GM03348 (cell line): ENCODE measurements around the gene TGFBR3.

Source experiments
- DNase-seq: peaks from one replicate; pipeline ENCODE4 v3.0.0; 2012; ENCODE audit warnings: low spot score

Gene TGFBR3

GRCh38 chr1:91799159-91799558, 86.8 kb downstream of the TGFBR3 start:
- DNase-seq: no peak

DNA sequence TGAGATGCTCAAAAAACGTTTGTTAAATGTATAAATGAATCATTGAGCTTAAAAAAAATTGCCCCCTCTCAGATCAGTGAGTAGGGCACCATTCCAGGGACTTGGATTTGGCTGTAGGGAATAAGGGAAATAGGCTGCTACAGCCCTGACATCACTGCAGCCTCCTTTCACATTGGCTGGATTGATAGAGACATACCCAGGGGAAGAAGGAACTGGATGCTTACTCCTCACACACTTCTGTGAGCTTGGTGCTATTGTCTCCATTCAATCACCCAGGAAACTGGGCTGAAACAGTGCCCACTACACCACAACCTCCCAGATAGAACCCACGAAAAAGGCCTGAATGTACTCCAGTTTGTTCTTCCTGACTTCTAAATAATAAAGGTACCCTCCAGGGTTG, 87.2 kb downstream of the TGFBR3 start:
- no peak for DNase-seq

- DNase-seq: no peak
Observed at GRCh38 chr1:91798241-91798648, 87.7 kb downstream of the TGFBR3 start.

DNA sequence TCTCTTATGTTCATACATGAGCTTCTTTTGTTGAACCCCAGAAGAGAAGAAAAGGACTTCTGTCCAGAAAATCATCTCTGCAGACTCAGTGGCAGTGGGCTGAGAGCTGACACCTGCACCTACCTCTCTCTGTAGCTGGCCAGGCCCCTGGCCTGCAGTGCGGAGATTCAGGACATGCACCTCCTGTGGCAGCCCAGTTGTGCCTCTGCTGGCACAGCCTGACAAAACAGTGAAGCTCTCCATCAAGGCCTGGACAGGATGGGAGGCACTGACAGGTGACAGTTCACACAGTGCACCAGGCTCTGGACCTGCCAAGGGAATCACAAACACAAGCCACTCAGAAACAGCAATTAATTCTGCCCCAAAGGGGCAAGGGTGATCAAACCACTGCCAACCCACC, 88.8 kb downstream of the TGFBR3 start:
- DNase-seq: no peak

GRCh38 chr1:91796390-91796654, 89.6 kb downstream of the TGFBR3 start:
- no peak for DNase-seq

DNA sequence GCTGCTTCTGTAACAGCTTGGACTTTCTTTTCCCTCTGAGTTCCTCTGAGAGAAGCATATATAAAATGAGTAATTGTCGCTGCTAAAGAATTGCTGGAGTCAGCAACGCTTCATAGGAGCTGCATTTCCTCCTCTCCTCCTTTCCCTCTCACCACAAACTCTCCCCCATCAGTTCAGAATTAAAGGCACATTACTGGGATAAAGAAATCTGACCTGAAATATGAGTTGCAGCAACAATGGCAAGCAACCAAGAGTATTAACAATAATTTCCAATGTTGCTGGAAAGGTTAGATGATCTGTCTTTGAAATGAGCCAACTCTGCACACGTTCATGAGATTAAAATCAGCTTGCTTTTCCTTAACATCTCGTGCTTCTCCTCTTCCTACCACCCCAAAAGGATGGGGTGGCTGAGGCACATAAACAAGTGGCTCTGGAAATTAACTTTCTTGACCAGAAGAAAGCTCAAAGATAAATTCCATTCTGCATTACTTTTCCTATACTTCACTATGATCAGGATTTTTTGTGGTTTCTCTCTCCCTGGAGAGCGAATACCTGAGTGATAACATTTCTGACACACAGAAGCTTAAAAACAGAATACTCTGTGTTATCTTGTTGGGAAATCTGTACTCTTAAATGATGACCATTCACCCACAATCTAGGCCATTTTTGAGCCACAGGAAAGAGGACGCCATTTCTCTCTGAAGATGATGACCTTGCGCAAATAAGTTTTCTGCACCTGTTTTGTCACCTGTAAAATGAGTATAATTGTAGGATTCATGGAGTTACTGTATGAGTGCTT, 90.2 kb downstream of the TGFBR3 start:
- peak; percentile 59 for DNase-seq

DNA sequence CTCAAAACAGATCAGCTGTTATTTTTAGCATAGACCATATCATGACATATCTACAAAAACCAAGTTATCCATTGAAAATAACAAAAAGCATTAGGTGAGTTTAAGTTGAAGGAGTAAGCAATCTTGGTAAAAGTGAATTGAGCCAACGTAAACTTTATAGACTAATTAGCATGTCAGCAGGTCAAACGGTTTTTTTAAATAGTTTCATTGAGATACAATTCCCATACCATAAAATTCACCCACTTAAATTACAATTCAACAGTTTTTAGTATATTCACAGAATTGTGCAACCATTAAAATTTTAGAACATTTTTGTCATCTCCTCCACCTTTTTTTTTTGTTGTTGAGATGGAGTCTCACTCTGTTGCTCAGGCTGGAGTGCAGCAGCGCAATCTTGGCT, 92.1 kb downstream of the TGFBR3 start:
- DNase-seq: no peak

DNA sequence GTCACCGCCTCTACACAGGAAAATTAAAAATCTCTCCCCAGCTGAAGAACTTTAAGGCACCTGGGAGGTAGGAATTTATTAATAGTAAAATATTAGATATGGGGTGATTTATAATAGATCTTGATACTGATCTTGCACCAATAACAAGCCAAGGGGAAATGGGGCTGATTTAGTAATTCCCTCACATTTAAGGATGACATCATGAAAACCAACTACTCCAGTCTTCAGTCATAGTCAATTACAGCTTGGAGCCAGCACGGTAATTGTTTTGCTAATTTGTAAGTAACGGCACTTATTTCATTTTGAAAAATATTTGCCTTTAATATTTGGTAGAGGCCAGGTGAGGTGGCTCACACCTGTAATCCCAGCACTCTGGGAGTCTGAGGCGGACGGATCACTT, 92.8 kb downstream of the TGFBR3 start:
- no peak for DNase-seq

- DNase-seq: no peak
Observed at GRCh38 chr1:91792489-91793071, 93.4 kb downstream of the TGFBR3 start.

DNA sequence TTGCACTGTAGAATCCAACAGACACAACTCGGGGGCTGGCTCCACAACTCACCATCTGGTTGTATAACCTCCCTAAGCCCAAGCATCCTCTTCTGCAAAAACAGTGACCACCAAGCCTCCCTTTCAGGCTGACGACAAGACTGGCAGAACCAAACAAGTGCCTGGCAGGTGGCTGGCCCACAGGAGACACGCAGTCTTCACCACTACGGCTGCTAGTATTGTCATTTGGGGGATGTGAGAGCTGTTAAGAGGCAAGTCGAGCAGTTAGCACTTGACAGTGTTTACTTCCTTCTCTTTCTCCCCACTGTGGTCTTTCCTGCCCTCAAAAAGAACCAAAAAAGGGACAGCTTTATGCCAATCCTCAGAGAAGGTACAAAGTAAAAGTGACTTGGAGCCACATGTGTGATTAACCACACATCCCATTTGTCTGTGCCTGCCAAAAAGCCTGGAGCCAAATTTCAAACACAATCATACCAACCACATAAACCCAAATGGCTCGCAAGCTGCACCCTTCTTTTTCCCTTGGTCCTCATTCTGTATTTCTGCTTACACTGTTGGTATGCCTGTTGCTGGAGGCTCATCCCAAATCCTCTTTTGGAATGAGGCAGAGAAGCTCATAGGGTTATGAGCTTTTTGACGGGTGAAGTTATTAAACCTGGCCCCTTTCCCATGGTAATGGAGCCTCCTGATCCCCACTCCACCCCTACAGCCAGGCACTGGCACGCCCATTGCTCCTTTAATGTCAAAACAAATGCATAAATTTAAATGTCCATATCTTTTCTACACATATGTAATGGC, 94.1 kb downstream of the TGFBR3 start:
- no peak for DNase-seq

- no peak for DNase-seq
Observed at GRCh38 chr1:91791103-91791502, 94.8 kb downstream of the TGFBR3 start.

GRCh38 chr1:91790392-91790791, 95.6 kb downstream of the TGFBR3 start:
- no peak for DNase-seq

- no peak for DNase-seq
Observed at GRCh38 chr1:91789273-91789997, 96.5 kb downstream of the TGFBR3 start.

GRCh38 chr1:91787919-91788318, 98.0 kb downstream of the TGFBR3 start:
- no peak for DNase-seq

- DNase-seq: no peak
Observed at GRCh38 chr1:91784616-91785015, 101.3 kb downstream of the TGFBR3 start.

DNA sequence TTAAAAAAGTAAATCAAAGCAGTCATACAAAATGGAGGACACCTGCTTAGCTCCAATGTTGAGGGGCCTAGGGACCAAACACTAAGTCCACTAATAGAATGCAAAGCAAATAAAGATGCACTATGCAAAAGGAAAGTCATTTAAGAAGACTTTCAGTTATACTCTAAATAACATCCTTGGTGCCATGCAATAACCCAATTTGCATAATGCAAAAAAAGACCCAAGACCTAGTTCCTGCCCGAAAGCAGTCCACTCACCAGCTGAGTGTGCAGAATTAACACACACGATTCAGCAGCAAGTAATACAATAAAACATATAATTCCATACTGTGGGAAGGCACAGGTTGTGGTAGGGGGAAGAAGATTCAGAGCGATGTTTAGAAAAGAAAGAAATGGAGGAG, 101.8 kb downstream of the TGFBR3 start:
- DNase-seq: no peak

DNA sequence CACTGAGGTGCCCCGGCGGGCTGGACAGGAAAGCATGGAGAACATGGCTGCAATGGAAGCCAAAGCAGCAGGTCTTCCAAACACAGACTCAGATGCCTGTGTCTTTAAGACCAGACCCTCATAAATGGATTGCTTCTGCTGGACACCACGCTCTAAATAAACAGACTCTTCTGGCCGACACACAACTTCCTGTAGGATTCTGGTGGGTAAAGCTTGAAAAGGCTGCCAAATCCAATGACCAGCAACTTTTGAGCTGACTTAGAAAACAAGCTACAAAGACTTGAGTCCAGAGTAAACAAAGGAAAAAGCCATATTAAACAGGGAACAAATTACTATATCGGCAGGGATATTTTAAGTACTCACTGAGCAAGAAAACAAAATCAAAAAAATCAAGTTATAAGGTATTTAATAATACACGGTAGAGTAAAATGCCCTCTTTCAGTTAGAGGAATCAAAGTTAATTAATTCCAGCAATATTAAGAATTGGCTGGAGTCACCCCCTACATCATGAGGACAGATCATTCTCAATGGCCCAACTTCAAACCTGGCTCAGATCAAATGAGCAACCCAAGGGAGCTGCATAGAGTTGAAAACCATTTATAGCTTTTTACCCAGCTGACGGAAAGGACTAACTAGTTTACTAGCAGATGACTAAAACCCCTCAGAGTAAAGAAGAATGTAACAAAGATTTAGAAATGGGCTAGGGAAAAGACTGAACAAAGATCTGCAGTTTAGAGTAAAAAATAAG, 102.4 kb downstream of the TGFBR3 start:
- DNase-seq: no peak

GRCh38 chr1:91781901-91782622, 103.9 kb downstream of the TGFBR3 start:
- peak; percentile 35 for DNase-seq

GRCh38 chr1:91781371-91781825, 104.6 kb downstream of the TGFBR3 start:
- DNase-seq: peak; percentile 60

- DNase-seq: no peak
Observed at GRCh38 chr1:91779548-91780021, 106.4 kb downstream of the TGFBR3 start.

- no peak for DNase-seq
Observed at GRCh38 chr1:91778964-91779363, 107.0 kb downstream of the TGFBR3 start.
